PC-3 (cell line): Measurements from ENCODE around the gene ZNF195.
"Not testable (repeated sequence)": the region's sequence is repeated elsewhere in the genome, so short reads cannot be mapped to it uniquely, and the experiment has no call there.

ENCODE experiments used
- EZH2 ChIP-seq: fragments of 300-600 bp; sonication (generic); IDR thresholded peaks from one replicate; pipeline ENCODE4 v1.6.1; 2017; ENCODE audit warnings: antibody characterized with exemption, mild to moderate bottlenecking, low read length; ENCODE audit not compliant: unreplicated experiment
- EZH2phosphoT487 ChIP-seq: fragments of 300-600 bp; sonication (generic); IDR thresholded peaks from 2 replicates; pipeline ENCODE4 v1.6.1; 2018; ENCODE audit warnings: mild to moderate bottlenecking, antibody characterized with exemption, low read length, borderline replicate concordance
- TF ChIP-seq, protein P1 (sequence below): fragments of 300-600 bp; sonication (generic); conservative IDR thresholded peaks from 2 replicates; pipeline ENCODE4 v1.5.1; 2017; ENCODE audit warnings: antibody characterized with exemption, low read depth, mild to moderate bottlenecking, low read length

DNA sequence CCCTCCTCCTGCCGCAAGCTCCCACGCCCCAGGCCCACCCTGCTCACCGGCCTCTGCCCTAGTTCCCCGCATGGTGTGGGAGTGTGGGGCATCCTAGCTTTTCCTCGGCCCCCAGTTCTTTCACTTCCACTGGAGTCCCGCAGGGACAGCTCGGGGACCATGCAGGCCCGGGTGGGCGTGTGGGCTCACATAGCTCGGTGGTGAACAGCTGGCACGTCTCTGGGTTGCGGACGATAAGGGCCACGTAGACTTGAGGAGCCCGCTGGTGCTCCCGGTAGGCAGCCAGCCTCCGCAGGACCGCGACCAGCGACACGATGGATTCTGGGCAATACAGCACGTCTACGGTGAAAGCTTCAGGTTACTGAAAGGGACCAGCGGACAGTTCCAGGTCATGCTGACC is 34.7 kb upstream of the ZNF195 start:
- TF ChIP-seq, protein P1, sequence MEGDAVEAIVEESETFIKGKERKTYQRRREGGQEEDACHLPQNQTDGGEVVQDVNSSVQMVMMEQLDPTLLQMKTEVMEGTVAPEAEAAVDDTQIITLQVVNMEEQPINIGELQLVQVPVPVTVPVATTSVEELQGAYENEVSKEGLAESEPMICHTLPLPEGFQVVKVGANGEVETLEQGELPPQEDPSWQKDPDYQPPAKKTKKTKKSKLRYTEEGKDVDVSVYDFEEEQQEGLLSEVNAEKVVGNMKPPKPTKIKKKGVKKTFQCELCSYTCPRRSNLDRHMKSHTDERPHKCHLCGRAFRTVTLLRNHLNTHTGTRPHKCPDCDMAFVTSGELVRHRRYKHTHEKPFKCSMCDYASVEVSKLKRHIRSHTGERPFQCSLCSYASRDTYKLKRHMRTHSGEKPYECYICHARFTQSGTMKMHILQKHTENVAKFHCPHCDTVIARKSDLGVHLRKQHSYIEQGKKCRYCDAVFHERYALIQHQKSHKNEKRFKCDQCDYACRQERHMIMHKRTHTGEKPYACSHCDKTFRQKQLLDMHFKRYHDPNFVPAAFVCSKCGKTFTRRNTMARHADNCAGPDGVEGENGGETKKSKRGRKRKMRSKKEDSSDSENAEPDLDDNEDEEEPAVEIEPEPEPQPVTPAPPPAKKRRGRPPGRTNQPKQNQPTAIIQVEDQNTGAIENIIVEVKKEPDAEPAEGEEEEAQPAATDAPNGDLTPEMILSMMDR = not testable (repeated sequence)
- not testable (repeated sequence) for TF ChIP-seq EZH2, EZH2phosphoT487
